Keratinocyte (primary cell): ENCODE measurements around the gene STPG2. TPM values are rescaled to one million over a fixed set of nuclear protein-coding genes. Genes with fewer than 3 reads are reported as not detected.

Experiments used
- DNase-seq: peaks from one replicate; pipeline ENCODE4 v3.0.0-alpha.2; 2011; ENCODE audit warnings: low read depth, missing footprints, low spot score
- FAIRE-seq: peaks from 2 replicates; lab custom pipeline; 2011; peaks lifted over from hg19 to GRCh38; lab: Jason Lieb, UNC
- H2AFZ ChIP-seq: 2 replicates; pipeline ENCODE4 v1.6.0; 2012; ENCODE audit warnings: low read length, control low read depth, inconsistent platforms; ENCODE audit not compliant: control insufficient read depth
- H3K27ac ChIP-seq: 2 replicates; pipeline ENCODE4 v1.5.1; 2011; ENCODE audit warnings: low read length; ENCODE audit not compliant: control insufficient read depth, insufficient read depth
- H3K27me3 ChIP-seq: 3 replicates; pipeline ENCODE4 v1.6.0; 2011; ENCODE audit warnings: low read length; ENCODE audit not compliant: control insufficient read depth, insufficient read depth; ENCODE audit errors: extremely low read depth
- H3K36me3 ChIP-seq, 2 experiments: 2 replicates in 1 of 2; 3 replicates in 1 of 2; pipeline ENCODE4 v1.5.1; 2011; ENCODE audit warnings: low read length in 2 of 2, mild to moderate bottlenecking in 1 of 2; ENCODE audit not compliant: control insufficient read depth in 2 of 2, insufficient read depth in 2 of 2; ENCODE audit errors: extremely low read depth in 1 of 2
- H3K4me1 ChIP-seq: 3 replicates; pipeline ENCODE4 v1.5.1; 2011; ENCODE audit warnings: low read length; ENCODE audit not compliant: control insufficient read depth, insufficient read depth; ENCODE audit errors: extremely low read depth
- H3K4me2 ChIP-seq: 3 replicates; pipeline ENCODE4 v1.6.0; 2011; ENCODE audit warnings: low read depth, low read length; ENCODE audit not compliant: control insufficient read depth, insufficient read depth; ENCODE audit errors: extremely low read depth
- H3K4me3 ChIP-seq, 3 experiments: fragments of 200-600 bp in 1 of 3; sonication (generic) in 1 of 3; 2 replicates in 2 of 3; 3 replicates in 1 of 3; pipeline ENCODE4 v1.5.1; 2011 to 2016; ENCODE audit warnings: low read length in 3 of 3, mild to moderate bottlenecking in 3 of 3, control low read depth in 2 of 3, inconsistent platforms in 1 of 3, low read depth in 1 of 3, mixed read lengths in 1 of 3, mixed run types in 1 of 3, moderate library complexity in 1 of 3; ENCODE audit not compliant: control insufficient read depth in 2 of 3, insufficient read depth in 2 of 3; ENCODE audit errors: extremely low read depth in 1 of 3
- H3K79me2 ChIP-seq: 2 replicates; pipeline ENCODE4 v1.6.0; 2012; ENCODE audit warnings: low read length; ENCODE audit not compliant: control insufficient read depth, insufficient read depth
- H3K9ac ChIP-seq: 3 replicates; pipeline ENCODE4 v1.6.0; 2011; ENCODE audit warnings: low read length; ENCODE audit not compliant: control insufficient read depth, insufficient read depth; ENCODE audit errors: extremely low read depth
- H3K9me1 ChIP-seq: 3 replicates; pipeline ENCODE4 v1.6.0; 2011; ENCODE audit warnings: low read length; ENCODE audit not compliant: control insufficient read depth, insufficient read depth; ENCODE audit errors: extremely low read depth
- H3K9me3 ChIP-seq: 2 replicates; pipeline ENCODE4 v1.5.1; 2012; ENCODE audit warnings: low read depth, low read length; ENCODE audit not compliant: control insufficient read depth
- H4K20me1 ChIP-seq: 3 replicates; pipeline ENCODE4 v1.6.0; 2011; ENCODE audit warnings: low read length; ENCODE audit not compliant: control insufficient read depth, insufficient read depth; ENCODE audit errors: extremely low read depth
- EZH2 ChIP-seq: IDR thresholded peaks from one replicate; pipeline ENCODE4 v1.6.1; 2012; ENCODE audit warnings: inconsistent platforms, mild to moderate bottlenecking, low read length, moderate library complexity
- dilution Hi-C: fragments of 300-500 bp; cut with MboI; formaldehyde crosslinking; loops from one replicate; pipeline ENCODE4 v1.7.0; 2020; ENCODE audit warnings: low sequenced_read_pairs; ENCODE audit not compliant: extremely low pct_ligation_motif_present
- polyA plus RNA-seq, 5 experiments: library from polyadenylated mRNA; depleted of rRNA in 3 of 5; stranded (reverse) in 3 of 5; stranded (forward) in 1 of 5; unstranded in 1 of 5; fragments of >200 nt; gene quantifications; 1 replicate in 1 of 5; 2 replicates in 3 of 5; 3 replicates in 1 of 5; pipeline versions ENCODE4 v1.2.1 to v1.2.3, GENCODE V29; 2011 to 2012; ENCODE audit warnings: missing spikeins in 2 of 5, low read depth in 1 of 5, low replicate concordance in 1 of 5
- TF ChIP-seq, protein P1 (sequence below), 3 experiments: IDR thresholded peaks in 1 of 3; conservative IDR thresholded peaks in 1 of 3; optimal IDR thresholded peaks in 1 of 3; 2 replicates in 2 of 3; 3 replicates in 1 of 3; pipeline versions ENCODE3 to v1.5.1; 2011; ENCODE audit warnings: low read length in 3 of 3, mild to moderate bottlenecking in 3 of 3, moderate library complexity in 2 of 3, control low read depth in 1 of 3, inconsistent platforms in 1 of 3; ENCODE audit not compliant: insufficient read depth in 2 of 3; ENCODE audit errors: extremely low read depth in 1 of 3

The STPG2 gene
- polyA plus RNA-seq, 1 donor (not counting 4 experiments of a cell fraction or from before 2014, with no cell fraction given) = 0.07 TPM

GRCh38 chr4:97513917-97514316 lies 629.4 kb downstream of the STPG2 start:
- no peaks in the 10 kb centered on the region for H4K20me1 ChIP-seq
- TF ChIP-seq, protein P1, sequence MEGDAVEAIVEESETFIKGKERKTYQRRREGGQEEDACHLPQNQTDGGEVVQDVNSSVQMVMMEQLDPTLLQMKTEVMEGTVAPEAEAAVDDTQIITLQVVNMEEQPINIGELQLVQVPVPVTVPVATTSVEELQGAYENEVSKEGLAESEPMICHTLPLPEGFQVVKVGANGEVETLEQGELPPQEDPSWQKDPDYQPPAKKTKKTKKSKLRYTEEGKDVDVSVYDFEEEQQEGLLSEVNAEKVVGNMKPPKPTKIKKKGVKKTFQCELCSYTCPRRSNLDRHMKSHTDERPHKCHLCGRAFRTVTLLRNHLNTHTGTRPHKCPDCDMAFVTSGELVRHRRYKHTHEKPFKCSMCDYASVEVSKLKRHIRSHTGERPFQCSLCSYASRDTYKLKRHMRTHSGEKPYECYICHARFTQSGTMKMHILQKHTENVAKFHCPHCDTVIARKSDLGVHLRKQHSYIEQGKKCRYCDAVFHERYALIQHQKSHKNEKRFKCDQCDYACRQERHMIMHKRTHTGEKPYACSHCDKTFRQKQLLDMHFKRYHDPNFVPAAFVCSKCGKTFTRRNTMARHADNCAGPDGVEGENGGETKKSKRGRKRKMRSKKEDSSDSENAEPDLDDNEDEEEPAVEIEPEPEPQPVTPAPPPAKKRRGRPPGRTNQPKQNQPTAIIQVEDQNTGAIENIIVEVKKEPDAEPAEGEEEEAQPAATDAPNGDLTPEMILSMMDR (optimal IDR thresholded peaks at IDR 0.05 in 1 of 3, IDR thresholded peaks at IDR 0.05 in 1 of 3, conservative IDR thresholded peaks at IDR 0.05 in 1 of 3; ENCODE audit: extremely low read depth in 1 of 3, insufficient read depth in 2 of 3, low read length in 3 of 3) = no peak
- no peak for TF ChIP-seq EZH2
- no peaks in the 10 kb centered on the region for H3K79me2 ChIP-seq
- no peak overlapping the region for H3K27ac ChIP-seq
- no peak overlapping the region for H3K9ac ChIP-seq
- no peaks in the 10 kb centered on the region for H3K36me3 ChIP-seq
- no peaks in the 10 kb centered on the region for H3K9me1 ChIP-seq
- H3K4me2 ChIP-seq = no peak overlapping the region
- no peak for FAIRE-seq
- dilution Hi-C loops = no loop called here
- H3K4me1 ChIP-seq = no peaks in the 10 kb centered on the region
- no peaks in the 10 kb centered on the region for H3K27me3 ChIP-seq
- H3K9me3 ChIP-seq = no peaks in the 10 kb centered on the region
- H2AFZ ChIP-seq = no peak overlapping the region
- H3K4me3 ChIP-seq = no peak overlapping the region
- no peak for DNase-seq

Other genes with a start within 250 kb of the STPG2 start
- gene RAP1GDS1, start 117.9 kb upstream of the STPG2 start, polyA plus RNA-seq = 43.2 to 58.1 TPM (median 43.3 TPM) in 3 replicates